Astrocyte (in vitro differentiated cells and primary cell): ENCODE results near the gene RAB40A.

ENCODE experiments used
- EZH2 ChIP-seq: IDR thresholded peaks from 2 replicates; pipeline ENCODE4 v1.6.1; 2012; ENCODE audit warnings: mild to moderate bottlenecking, low read length, inconsistent platforms; ENCODE audit not compliant: insufficient read depth
- TF ChIP-seq, protein P1 (sequence below): IDR thresholded peaks from 2 replicates; pipeline ENCODE4 v1.5.1; 2011; ENCODE audit warnings: low read depth, mild to moderate bottlenecking, inconsistent platforms, low read length, moderate library complexity; ENCODE audit not compliant: insufficient read depth

- TF ChIP-seq, protein P1, sequence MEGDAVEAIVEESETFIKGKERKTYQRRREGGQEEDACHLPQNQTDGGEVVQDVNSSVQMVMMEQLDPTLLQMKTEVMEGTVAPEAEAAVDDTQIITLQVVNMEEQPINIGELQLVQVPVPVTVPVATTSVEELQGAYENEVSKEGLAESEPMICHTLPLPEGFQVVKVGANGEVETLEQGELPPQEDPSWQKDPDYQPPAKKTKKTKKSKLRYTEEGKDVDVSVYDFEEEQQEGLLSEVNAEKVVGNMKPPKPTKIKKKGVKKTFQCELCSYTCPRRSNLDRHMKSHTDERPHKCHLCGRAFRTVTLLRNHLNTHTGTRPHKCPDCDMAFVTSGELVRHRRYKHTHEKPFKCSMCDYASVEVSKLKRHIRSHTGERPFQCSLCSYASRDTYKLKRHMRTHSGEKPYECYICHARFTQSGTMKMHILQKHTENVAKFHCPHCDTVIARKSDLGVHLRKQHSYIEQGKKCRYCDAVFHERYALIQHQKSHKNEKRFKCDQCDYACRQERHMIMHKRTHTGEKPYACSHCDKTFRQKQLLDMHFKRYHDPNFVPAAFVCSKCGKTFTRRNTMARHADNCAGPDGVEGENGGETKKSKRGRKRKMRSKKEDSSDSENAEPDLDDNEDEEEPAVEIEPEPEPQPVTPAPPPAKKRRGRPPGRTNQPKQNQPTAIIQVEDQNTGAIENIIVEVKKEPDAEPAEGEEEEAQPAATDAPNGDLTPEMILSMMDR, result no peak
- no peak for TF ChIP-seq EZH2
Measured at GRCh38 chrX:103565752-103566151, 46.5 kb upstream of the RAB40A start.
